Measurements from ENCODE around the gene CBY2.
"Not testable (repeated sequence)": the region's sequence is repeated elsewhere in the genome, so short reads cannot be mapped to it uniquely, and the experiment has no call there.

CBY2 gene

GRCh38 chr13:45659536-45659935, 42.6 kb upstream of the CBY2 start:
- H4K20me1 ChIP-seq (ENCODE audit: insufficient read depth, low read length, poor library complexity, severe bottlenecking): no peaks in the 10 kb centered on the region
- H2AFZ ChIP-seq (ENCODE audit: low read length): no peak overlapping the region
- no peak overlapping the region for H3K9ac ChIP-seq (ENCODE audit: low read depth, low read length, poor library complexity, severe bottlenecking)
- TF ChIP-seq CTCF (conservative IDR thresholded peaks at IDR 0.05; ENCODE audit: low read length): no peak
- TF ChIP-seq EZH2phosphoT487 (IDR thresholded peaks at IDR 0.05; ENCODE audit: borderline replicate concordance): no peak
- no peaks in the 10 kb centered on the region for H3K4me1 ChIP-seq (ENCODE audit: insufficient read depth, low read length, poor library complexity, severe bottlenecking)
- no peaks in the 10 kb centered on the region for H3K27me3 ChIP-seq (ENCODE audit: insufficient read depth, low read length, poor library complexity, severe bottlenecking)
- no peaks in the 10 kb centered on the region for H3F3A ChIP-seq (ENCODE audit: low read depth)
- no peaks in the 10 kb centered on the region for H3K9me2 ChIP-seq (replicated peaks; ENCODE audit: low read depth, low read length)
- no peaks in the 10 kb centered on the region for H3K9me3 ChIP-seq (ENCODE audit: insufficient read depth, low read depth, low read length)
- no peaks in the 10 kb centered on the region for H3K36me3 ChIP-seq (ENCODE audit: insufficient read depth, low read length)
- no peak overlapping the region for H3K4me3 ChIP-seq (ENCODE audit: low read length, poor library complexity, severe bottlenecking)
- no peaks in the 10 kb centered on the region for H3K79me2 ChIP-seq (ENCODE audit: insufficient read depth, low read length)
- no peak overlapping the region for H3K4me2 ChIP-seq (ENCODE audit: low read depth, low read length, poor library complexity, severe bottlenecking)

GRCh38 chr13:45660458-45660857, 41.7 kb upstream of the CBY2 start:
- H3K27me3 ChIP-seq (ENCODE audit: insufficient read depth, low read length, poor library complexity, severe bottlenecking); H3K9me3 ChIP-seq (ENCODE audit: insufficient read depth, low read depth, low read length); H3K9ac ChIP-seq (ENCODE audit: low read depth, low read length, poor library complexity, severe bottlenecking); H3F3A ChIP-seq (ENCODE audit: low read depth); H3K79me2 ChIP-seq (ENCODE audit: insufficient read depth, low read length); H3K4me3 ChIP-seq (ENCODE audit: low read length, poor library complexity, severe bottlenecking); H3K36me3 ChIP-seq (ENCODE audit: insufficient read depth, low read length); H3K4me1 ChIP-seq (ENCODE audit: insufficient read depth, low read length, poor library complexity, severe bottlenecking); H3K4me2 ChIP-seq (ENCODE audit: low read depth, low read length, poor library complexity, severe bottlenecking); H4K20me1 ChIP-seq (ENCODE audit: insufficient read depth, low read length, poor library complexity, severe bottlenecking); H3K9me2 ChIP-seq (replicated peaks; ENCODE audit: low read depth, low read length); H2AFZ ChIP-seq (ENCODE audit: low read length): not testable (repeated sequence)

GRCh38 chr13:45662162-45662561, 40.0 kb upstream of the CBY2 start:
- Histone ChIP-seq H3K4me3 (ENCODE audit: low read length, poor library complexity, severe bottlenecking) (no peak overlapping the region), H3K9me2 (replicated peaks; ENCODE audit: low read depth, low read length) (no peaks in the 10 kb centered on the region), H3K36me3 (ENCODE audit: insufficient read depth, low read length) (no peaks in the 10 kb centered on the region), H3K4me1 (ENCODE audit: insufficient read depth, low read length, poor library complexity, severe bottlenecking) (no peaks in the 10 kb centered on the region), H4K20me1 (ENCODE audit: insufficient read depth, low read length, poor library complexity, severe bottlenecking) (no peaks in the 10 kb centered on the region), H3K79me2 (ENCODE audit: insufficient read depth, low read length) (no peaks in the 10 kb centered on the region), H2AFZ (ENCODE audit: low read length) (no peak overlapping the region), H3K9ac (ENCODE audit: low read depth, low read length, poor library complexity, severe bottlenecking) (no peak overlapping the region), H3K4me2 (ENCODE audit: low read depth, low read length, poor library complexity, severe bottlenecking) (no peak overlapping the region), H3K27me3 (ENCODE audit: insufficient read depth, low read length, poor library complexity, severe bottlenecking) (no peaks in the 10 kb centered on the region), H3K9me3 (ENCODE audit: insufficient read depth, low read depth, low read length) (no peaks in the 10 kb centered on the region), H3F3A (ENCODE audit: low read depth) (no peaks in the 10 kb centered on the region)
- no peak for TF ChIP-seq EZH2phosphoT487 (IDR thresholded peaks at IDR 0.05; ENCODE audit: borderline replicate concordance)
- no peak for TF ChIP-seq CTCF (conservative IDR thresholded peaks at IDR 0.05; ENCODE audit: low read length)

- H3K27me3 ChIP-seq (ENCODE audit: insufficient read depth, low read length, poor library complexity, severe bottlenecking); H3K4me1 ChIP-seq (ENCODE audit: insufficient read depth, low read length, poor library complexity, severe bottlenecking); H3K9me3 ChIP-seq (ENCODE audit: insufficient read depth, low read depth, low read length): not testable (repeated sequence)
Observed at GRCh38 chr13:45662903-45663302, 39.2 kb upstream of the CBY2 start.

GRCh38 chr13:45669626-45670025, 32.5 kb upstream of the CBY2 start:
- H3K9me2 ChIP-seq (replicated peaks; ENCODE audit: low read depth, low read length); H3K9ac ChIP-seq (ENCODE audit: low read depth, low read length, poor library complexity, severe bottlenecking); H3K79me2 ChIP-seq (ENCODE audit: insufficient read depth, low read length); H3K27me3 ChIP-seq (ENCODE audit: insufficient read depth, low read length, poor library complexity, severe bottlenecking); H4K20me1 ChIP-seq (ENCODE audit: insufficient read depth, low read length, poor library complexity, severe bottlenecking); H3K4me1 ChIP-seq (ENCODE audit: insufficient read depth, low read length, poor library complexity, severe bottlenecking); H3K4me2 ChIP-seq (ENCODE audit: low read depth, low read length, poor library complexity, severe bottlenecking); H2AFZ ChIP-seq (ENCODE audit: low read length); H3K4me3 ChIP-seq (ENCODE audit: low read length, poor library complexity, severe bottlenecking); H3F3A ChIP-seq (ENCODE audit: low read depth); H3K36me3 ChIP-seq (ENCODE audit: insufficient read depth, low read length); H3K9me3 ChIP-seq (ENCODE audit: insufficient read depth, low read depth, low read length): not testable (repeated sequence)

More at GRCh38 chr13:45662903-45663302, 39.2 kb upstream of the CBY2 start:
- H3F3A ChIP-seq (ENCODE audit: low read depth); H3K36me3 ChIP-seq (ENCODE audit: insufficient read depth, low read length); H3K9me2 ChIP-seq (replicated peaks; ENCODE audit: low read depth, low read length); H3K79me2 ChIP-seq (ENCODE audit: insufficient read depth, low read length); H3K9ac ChIP-seq (ENCODE audit: low read depth, low read length, poor library complexity, severe bottlenecking); H2AFZ ChIP-seq (ENCODE audit: low read length); H4K20me1 ChIP-seq (ENCODE audit: insufficient read depth, low read length, poor library complexity, severe bottlenecking); H3K4me2 ChIP-seq (ENCODE audit: low read depth, low read length, poor library complexity, severe bottlenecking); H3K4me3 ChIP-seq (ENCODE audit: low read length, poor library complexity, severe bottlenecking): not testable (repeated sequence)

Measured in Loucy (cell line).